Loucy (cell line): ENCODE measurements around the gene PSEN1.

Experiments used
- H2AFZ ChIP-seq: fragments of 200-600 bp; sonication (generic); 2 replicates; pipeline ENCODE4 v1.6.0; 2016; ENCODE audit warnings: antibody characterized with exemption, mild to moderate bottlenecking, low read length, moderate library complexity
- H3F3A ChIP-seq: fragments of 200-600 bp; 2 replicates; pipeline ENCODE4 v1.6.0; 2016; ENCODE audit warnings: antibody characterized with exemption, low read depth, mild to moderate bottlenecking
- H3K27me3 ChIP-seq: fragments of 200-600 bp; sonication (generic); 2 replicates; pipeline ENCODE4 v1.6.1; 2014; ENCODE audit warnings: low read length, mild to moderate bottlenecking; ENCODE audit not compliant: insufficient read depth, poor library complexity, severe bottlenecking
- H3K36me3 ChIP-seq: fragments of 200-600 bp; sonication (generic); 2 replicates; pipeline ENCODE4 v1.6.1; 2016; ENCODE audit warnings: low read length; ENCODE audit not compliant: insufficient read depth
- H3K4me1 ChIP-seq: fragments of 200-600 bp; sonication (generic); 2 replicates; pipeline ENCODE4 v1.5.1; 2014; ENCODE audit warnings: low read length, mild to moderate bottlenecking; ENCODE audit not compliant: insufficient read depth, poor library complexity, severe bottlenecking
- H3K4me2 ChIP-seq: fragments of 200-600 bp; sonication (generic); 2 replicates; pipeline ENCODE4 v1.6.0; 2014; ENCODE audit warnings: antibody characterized with exemption, low read length, low read depth, mild to moderate bottlenecking; ENCODE audit not compliant: poor library complexity, severe bottlenecking
- H3K4me3 ChIP-seq: fragments of 200-600 bp; sonication (generic); 2 replicates; pipeline ENCODE4 v1.5.1; 2014; ENCODE audit warnings: low read length, mild to moderate bottlenecking, mixed read lengths; ENCODE audit not compliant: poor library complexity, severe bottlenecking
- H3K79me2 ChIP-seq: fragments of 200-600 bp; sonication (generic); 2 replicates; pipeline ENCODE4 v1.6.1; 2014; ENCODE audit warnings: low read length; ENCODE audit not compliant: insufficient read depth
- H3K9ac ChIP-seq: fragments of 200-600 bp; sonication (generic); 2 replicates; pipeline ENCODE4 v1.6.0; 2014; ENCODE audit warnings: mild to moderate bottlenecking, low read depth, low read length, moderate library complexity; ENCODE audit not compliant: poor library complexity, severe bottlenecking
- H3K9me2 ChIP-seq: fragments of 200-600 bp; sonication (generic); replicated peaks from 2 replicates; pipeline ENCODE4 v1.6.1; 2016; ENCODE audit warnings: low read depth, low read length, mixed read lengths
- H3K9me3 ChIP-seq: fragments of 200-600 bp; sonication (generic); 2 replicates; pipeline ENCODE4 v1.6.1; 2014; ENCODE audit warnings: mild to moderate bottlenecking, antibody characterized with exemption, low read length, low read depth; ENCODE audit not compliant: insufficient read depth
- H4K20me1 ChIP-seq: fragments of 200-600 bp; sonication (generic); 2 replicates; pipeline ENCODE4 v1.6.0; 2014; ENCODE audit warnings: antibody characterized with exemption, low read length, mild to moderate bottlenecking; ENCODE audit not compliant: insufficient read depth, poor library complexity, severe bottlenecking
- CTCF ChIP-seq: fragments of 200-600 bp; sonication (generic); conservative IDR thresholded peaks from 2 replicates; pipeline ENCODE4 v1.5.1; 2014; ENCODE audit warnings: mild to moderate bottlenecking, antibody characterized with exemption, low read length
- EZH2phosphoT487 ChIP-seq: fragments of 200-600 bp; IDR thresholded peaks from 2 replicates; pipeline ENCODE4 v1.6.1; 2018; ENCODE audit warnings: antibody characterized with exemption, mild to moderate bottlenecking, moderate library complexity, borderline replicate concordance

Gene PSEN1

GRCh38 chr14:73264885-73265720 lies 128.8 kb downstream of the PSEN1 start:
- no peak for TF ChIP-seq CTCF
- TF ChIP-seq EZH2phosphoT487, result no peak
- H3K9me2 ChIP-seq, result no peaks in the 10 kb centered on the region
- H3K79me2 ChIP-seq, result no peaks in the 10 kb centered on the region
- no peaks in the 10 kb centered on the region for H3K36me3 ChIP-seq
- H3K9ac ChIP-seq, result no peak overlapping the region
- no peaks in the 10 kb centered on the region for H3F3A ChIP-seq
- no peak overlapping the region for H2AFZ ChIP-seq
- no peak overlapping the region for H3K4me3 ChIP-seq
- no peaks in the 10 kb centered on the region for H3K4me1 ChIP-seq
- no peak overlapping the region for H3K4me2 ChIP-seq
- H4K20me1 ChIP-seq, result no peaks in the 10 kb centered on the region
- H3K27me3 ChIP-seq, result no peaks in the 10 kb centered on the region
- no peaks in the 10 kb centered on the region for H3K9me3 ChIP-seq

- no peaks in the 10 kb centered on the region for H3K36me3 ChIP-seq
- H3K9ac ChIP-seq, result no peak overlapping the region
- H3K9me3 ChIP-seq, result no peaks in the 10 kb centered on the region
- no peaks in the 10 kb centered on the region for H3K79me2 ChIP-seq
- H3F3A ChIP-seq, result no peaks in the 10 kb centered on the region
- H3K4me3 ChIP-seq, result no peak overlapping the region
- TF ChIP-seq EZH2phosphoT487, result no peak
- no peak for TF ChIP-seq CTCF
- H3K9me2 ChIP-seq, result no peaks in the 10 kb centered on the region
- H3K27me3 ChIP-seq, result no peaks in the 10 kb centered on the region
- no peak overlapping the region for H2AFZ ChIP-seq
- H3K4me2 ChIP-seq, result no peak overlapping the region
- no peaks in the 10 kb centered on the region for H3K4me1 ChIP-seq
- no peaks in the 10 kb centered on the region for H4K20me1 ChIP-seq
Measured at GRCh38 chr14:73265721-73266046, 129.4 kb downstream of the PSEN1 start.

GRCh38 chr14:73266317-73266716 lies 130.0 kb downstream of the PSEN1 start:
- Histone ChIP-seq H3K9ac (no peak overlapping the region), H3F3A (no peaks in the 10 kb centered on the region), H2AFZ (no peak overlapping the region), H3K27me3 (no peaks in the 10 kb centered on the region), H3K79me2 (no peaks in the 10 kb centered on the region), H3K36me3 (no peaks in the 10 kb centered on the region), H4K20me1 (no peaks in the 10 kb centered on the region), H3K4me2 (no peak overlapping the region), H3K9me3 (no peaks in the 10 kb centered on the region), H3K9me2 (no peaks in the 10 kb centered on the region), H3K4me3 (no peak overlapping the region), H3K4me1 (no peaks in the 10 kb centered on the region)
- TF ChIP-seq CTCF (no peak), EZH2phosphoT487 (no peak)
